Activated CD8-positive, alpha-beta T cell treated with anti-CD3 and anti-CD28 coated beads for 36 hours (primary cell): Measurements from ENCODE around the gene FANCD2. TPM values are rescaled to one million over a fixed set of nuclear protein-coding genes. Genes with fewer than 3 reads are reported as not detected.
A peak's percentile ranks its signal among the peaks of the same experiment; 100 is the strongest.
"Not testable (repeated sequence)": the region's sequence is repeated elsewhere in the genome, so short reads cannot be mapped to it uniquely, and the experiment has no call there.

ENCODE experiments used
- ATAC-seq: fragments of 200-7000 bp; cut with Tn5 transposase; one replicate; pipeline ENCODE4 v1.10.0; 2021; ENCODE audit warnings: mild to moderate bottlenecking, moderate library complexity
- CTCF ChIA-PET: fragments of 350-600 bp; sonication (Branson Sonifier 250); formaldehyde crosslinking; loops from one replicate; lab custom pipeline; 2021; ENCODE audit warnings: antibody characterized with exemption; lab: Charles Lee
- POLR2A ChIA-PET: fragments of 350-600 bp; sonication (Branson Sonifier 250); formaldehyde crosslinking; loops from one replicate; lab custom pipeline; 2021; ENCODE audit warnings: antibody characterized with exemption; lab: Charles Lee
- DNase-seq: peaks from one replicate; pipeline ENCODE4 v3.0.0-alpha.2; 2020
- H3K27ac Mint-ChIP-seq: one replicate; pipeline ENCODE4 v1.8.0; 2021; ENCODE audit warnings: mild to moderate bottlenecking, mixed read lengths
- H3K27me3 Mint-ChIP-seq: one replicate; pipeline ENCODE4 v1.8.0; 2021; ENCODE audit warnings: mixed read lengths
- H3K36me3 Mint-ChIP-seq: one replicate; pipeline ENCODE4 v1.8.0; 2021; ENCODE audit warnings: low read depth, mixed read lengths
- H3K4me1 Mint-ChIP-seq: one replicate; pipeline ENCODE4 v1.8.0; 2021; ENCODE audit warnings: low read depth, mixed read lengths
- H3K4me3 Mint-ChIP-seq: one replicate; pipeline ENCODE4 v1.8.0; 2021; ENCODE audit warnings: mild to moderate bottlenecking, moderate library complexity, mixed read lengths
- H3K9me3 Mint-ChIP-seq: one replicate; pipeline ENCODE4 v1.8.0; 2021; ENCODE audit warnings: mixed read lengths
- CTCF ChIP-seq: fragments of 200-600 bp; IDR thresholded peaks from one replicate; pipeline ENCODE4 v1.8.0; 2022; ENCODE audit warnings: antibody characterized with exemption, mild to moderate bottlenecking
- intact Hi-C: fragments of 100-400 bp; cut with micrococcal nuclease; formaldehyde crosslinking; loops from one replicate; pipeline ENCODE4 v1.10.0; 2022
- total RNA-seq, 2 experiments: library from RNA; stranded (reverse); gene quantifications; one replicate each; pipeline ENCODE4 v1.2.3, GENCODE V29; 2021

FANCD2 gene
- total RNA-seq, 2 experiments from 2014 or later, result 90.3 to 97.9 TPM

GRCh38 chr3:10011631-10012030 lies 14.6 kb upstream of the FANCD2 start:
- DNase-seq, result no peak
- no peak for TF ChIP-seq CTCF
- ATAC-seq, result no peak
- H3K27ac Mint-ChIP-seq, result no peak overlapping the region
- POLR2A ChIA-PET, result interaction anchor here (1.0 kb wide), 1 partner anchor 9 kb away, joined by 3 read pairs; no protein-coding TSS in a partner anchor
- CTCF ChIA-PET, result interaction anchor here (1.3 kb wide), 1 partner anchor 29 kb away, joined by 3 read pairs; no protein-coding TSS in a partner anchor
- intact Hi-C loops, result no loop called here
- H3K27me3 Mint-ChIP-seq, result peaks cover 3% of the 10 kb centered on the region
- no peaks in the 10 kb centered on the region for H3K36me3 Mint-ChIP-seq
- H3K4me3 Mint-ChIP-seq, result peak overlapping the region; percentile 12
- H3K9me3 Mint-ChIP-seq, result no peaks in the 10 kb centered on the region
- H3K4me1 Mint-ChIP-seq, result peaks cover 18% of the 10 kb centered on the region

- ChIA-PET POLR2A (no interaction called here), CTCF (no interaction called here)
- Mint-ChIP-seq H3K9me3 (no peaks in the 10 kb centered on the region), H3K27me3 (peaks cover 3% of the 10 kb centered on the region), H3K4me3 (no peak overlapping the region), H3K36me3 (no peaks in the 10 kb centered on the region), H3K27ac (no peak overlapping the region), H3K4me1 (peaks cover 18% of the 10 kb centered on the region)
- no peak for DNase-seq
- ATAC-seq, result no peak
- intact Hi-C loops, result no loop called here
- no peak for TF ChIP-seq CTCF
Observed at GRCh38 chr3:10012106-10012505, 14.1 kb upstream of the FANCD2 start.

- POLR2A ChIA-PET, result interaction anchor here (1.2 kb wide), 1 partner anchor 12 kb away, joined by 4 read pairs; no protein-coding TSS in a partner anchor
- Mint-ChIP-seq H3K4me3 (no peak overlapping the region), H3K27ac (no peak overlapping the region), H3K27me3 (peaks cover under 1% of the 10 kb centered on the region), H3K36me3 (no peaks in the 10 kb centered on the region), H3K9me3 (no peaks in the 10 kb centered on the region), H3K4me1 (peaks cover 10% of the 10 kb centered on the region)
- intact Hi-C loops, result no loop called here
- CTCF ChIA-PET, result interaction anchor here (5.4 kb wide), 1 partner anchor 84 kb away, joined by 22 read pairs; the partner anchor contains the start of gene CRELD1
- ATAC-seq, result no peak
- no peak for DNase-seq
- TF ChIP-seq CTCF, result no peak
Observed at GRCh38 chr3:10015461-10015904, 10.8 kb upstream of the FANCD2 start.

GRCh38 chr3:10017636-10018292 lies 8.5 kb upstream of the FANCD2 start:
- peak; percentile 85 for ATAC-seq
- ChIA-PET CTCF (interaction anchor here (5.4 kb wide), 1 partner anchor 86 kb away, joined by 22 read pairs; the partner anchor contains the start of gene CRELD1), POLR2A (interaction anchor here (0.6 to 1.6 kb wide), 4 partner anchors 8 to 41 kb away, joined by 3 to 5 read pairs (median 4); partner anchors contain the start of gene FANCD2)
- peaks cover 9% of the 10 kb centered on the region for H3K4me1 Mint-ChIP-seq
- H3K36me3 Mint-ChIP-seq, result peaks cover 3% of the 10 kb centered on the region
- no peaks in the 10 kb centered on the region for H3K9me3 Mint-ChIP-seq
- H3K27me3 Mint-ChIP-seq, result no peaks in the 10 kb centered on the region
- intact Hi-C loops, result no loop called here
- no peak overlapping the region for H3K27ac Mint-ChIP-seq
- no peak overlapping the region for H3K4me3 Mint-ChIP-seq
- no peak for TF ChIP-seq CTCF
- peak; percentile 86 for DNase-seq

GRCh38 chr3:10018806-10019205 lies 7.4 kb upstream of the FANCD2 start:
- H3K4me1 Mint-ChIP-seq, H3K4me3 Mint-ChIP-seq, ATAC-seq, H3K9me3 Mint-ChIP-seq, H3K36me3 Mint-ChIP-seq, H3K27me3 Mint-ChIP-seq, H3K27ac Mint-ChIP-seq, DNase-seq, intact Hi-C loops: not testable (repeated sequence)
- ChIA-PET CTCF (interaction anchor here (5.4 kb wide), 1 partner anchor 87 kb away, joined by 22 read pairs; the partner anchor contains the start of gene CRELD1), POLR2A (interaction anchor here (1.2 to 2.4 kb wide), 3 partner anchors 16 to 42 kb away, joined by 3 to 5 read pairs (median 5); no protein-coding TSS in a partner anchor)
